ENCODE data around the gene TRIM26. TPM values are rescaled to one million over a fixed set of nuclear protein-coding genes. Genes with fewer than 3 reads are reported as not detected.

TRIM26 gene
- total and polyA plus RNA-seq, 8 donors = 12.1 to 25.8 (median 21.7) TPM

DNA sequence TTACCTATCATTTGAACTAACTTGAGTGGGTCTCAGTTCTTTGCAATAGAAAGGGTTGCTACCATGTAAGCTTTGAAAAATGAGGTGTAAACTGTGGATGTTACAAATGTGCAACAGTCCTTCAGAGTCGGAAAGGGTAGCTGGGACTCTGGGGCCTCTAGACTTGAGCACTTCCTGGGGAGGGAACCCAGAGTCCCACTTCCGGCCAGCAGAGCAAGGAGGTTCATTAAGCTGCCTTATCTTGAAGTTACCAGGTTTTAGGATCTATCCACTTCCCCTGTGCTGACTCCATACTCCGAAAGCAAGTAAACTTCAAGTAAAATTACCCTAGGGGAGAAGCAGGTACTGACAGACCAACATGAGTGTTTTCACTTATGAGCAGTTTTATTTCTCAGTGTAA lies 61.6 kb downstream of the TRIM26 start:
- no peak overlapping the region for H3K27ac ChIP-seq
- DNase-seq (no peak), FAIRE-seq (no peak), ATAC-seq (no peak)
- no peaks in the 10 kb centered on the region for H3K27me3 ChIP-seq
- intact Hi-C loops (cut with DNase I) = no loop called here
- no peaks in the 10 kb centered on the region for H3K36me3 ChIP-seq
- H3K9me3 ChIP-seq = no peaks in the 10 kb centered on the region
- TF ChIP-seq, protein P1, sequence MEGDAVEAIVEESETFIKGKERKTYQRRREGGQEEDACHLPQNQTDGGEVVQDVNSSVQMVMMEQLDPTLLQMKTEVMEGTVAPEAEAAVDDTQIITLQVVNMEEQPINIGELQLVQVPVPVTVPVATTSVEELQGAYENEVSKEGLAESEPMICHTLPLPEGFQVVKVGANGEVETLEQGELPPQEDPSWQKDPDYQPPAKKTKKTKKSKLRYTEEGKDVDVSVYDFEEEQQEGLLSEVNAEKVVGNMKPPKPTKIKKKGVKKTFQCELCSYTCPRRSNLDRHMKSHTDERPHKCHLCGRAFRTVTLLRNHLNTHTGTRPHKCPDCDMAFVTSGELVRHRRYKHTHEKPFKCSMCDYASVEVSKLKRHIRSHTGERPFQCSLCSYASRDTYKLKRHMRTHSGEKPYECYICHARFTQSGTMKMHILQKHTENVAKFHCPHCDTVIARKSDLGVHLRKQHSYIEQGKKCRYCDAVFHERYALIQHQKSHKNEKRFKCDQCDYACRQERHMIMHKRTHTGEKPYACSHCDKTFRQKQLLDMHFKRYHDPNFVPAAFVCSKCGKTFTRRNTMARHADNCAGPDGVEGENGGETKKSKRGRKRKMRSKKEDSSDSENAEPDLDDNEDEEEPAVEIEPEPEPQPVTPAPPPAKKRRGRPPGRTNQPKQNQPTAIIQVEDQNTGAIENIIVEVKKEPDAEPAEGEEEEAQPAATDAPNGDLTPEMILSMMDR (IDR thresholded peaks at IDR 0.05) = no peak
- H3K4me3 ChIP-seq = no peak overlapping the region
- H3K4me1 ChIP-seq = peaks cover 0 to 5% (median 0%) of the 10 kb centered on the region in 3 donors
- 57 to 74% methylated on average over 3 of the region's 3 CpGs for WGBS, 2 donors

DNA sequence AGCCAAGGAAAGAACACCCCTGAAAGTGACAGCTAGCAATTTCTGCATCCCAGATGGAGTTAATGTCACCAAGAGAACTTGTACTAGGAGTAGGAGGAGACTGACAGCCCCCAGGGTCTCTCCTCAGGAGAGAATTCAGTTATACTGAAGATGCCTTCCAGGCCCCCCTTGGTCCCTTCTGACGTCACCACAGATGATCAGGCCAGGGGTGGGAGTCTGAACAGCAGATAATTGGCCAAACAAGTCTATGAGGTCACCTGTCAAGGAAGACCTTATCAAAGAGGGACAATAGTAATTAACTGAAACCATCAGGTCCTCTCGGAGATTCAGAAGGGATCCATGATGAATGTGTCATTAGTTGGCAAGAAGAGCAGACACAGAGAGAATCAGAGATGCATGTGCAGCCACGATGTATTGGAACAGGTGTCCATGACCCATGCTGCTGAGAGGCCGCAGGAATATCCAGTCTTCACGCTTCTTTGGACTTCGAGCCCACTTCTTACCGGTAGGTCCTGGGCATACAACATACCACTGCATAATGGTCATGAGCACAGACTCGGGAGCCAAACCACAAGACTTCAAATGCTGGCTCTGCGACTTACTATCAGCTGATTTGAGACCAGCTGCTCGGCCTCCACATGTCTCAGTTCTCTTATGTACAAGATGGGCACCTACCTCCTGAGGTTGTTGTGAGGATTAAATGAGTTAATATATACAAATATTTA lies 62.4 kb downstream of the TRIM26 start:
- H3K27ac ChIP-seq = no peak overlapping the region
- no peak for FAIRE-seq
- intact Hi-C loops (cut with DNase I) = no loop called here
- no peaks in the 10 kb centered on the region for H3K36me3 ChIP-seq
- no peak for DNase-seq
- no peak overlapping the region for H3K4me3 ChIP-seq
- H3K9me3 ChIP-seq = no peaks in the 10 kb centered on the region
- 71 to 75% methylated on average over 10 of the region's 10 CpGs for WGBS, 2 donors
- no peak for ATAC-seq
- H3K27me3 ChIP-seq = no peaks in the 10 kb centered on the region
- TF ChIP-seq, protein P1 (IDR thresholded peaks at IDR 0.05) = no peak
- H3K4me1 ChIP-seq = peaks cover 0 to 5% (median 0%) of the 10 kb centered on the region in 3 donors

DNA sequence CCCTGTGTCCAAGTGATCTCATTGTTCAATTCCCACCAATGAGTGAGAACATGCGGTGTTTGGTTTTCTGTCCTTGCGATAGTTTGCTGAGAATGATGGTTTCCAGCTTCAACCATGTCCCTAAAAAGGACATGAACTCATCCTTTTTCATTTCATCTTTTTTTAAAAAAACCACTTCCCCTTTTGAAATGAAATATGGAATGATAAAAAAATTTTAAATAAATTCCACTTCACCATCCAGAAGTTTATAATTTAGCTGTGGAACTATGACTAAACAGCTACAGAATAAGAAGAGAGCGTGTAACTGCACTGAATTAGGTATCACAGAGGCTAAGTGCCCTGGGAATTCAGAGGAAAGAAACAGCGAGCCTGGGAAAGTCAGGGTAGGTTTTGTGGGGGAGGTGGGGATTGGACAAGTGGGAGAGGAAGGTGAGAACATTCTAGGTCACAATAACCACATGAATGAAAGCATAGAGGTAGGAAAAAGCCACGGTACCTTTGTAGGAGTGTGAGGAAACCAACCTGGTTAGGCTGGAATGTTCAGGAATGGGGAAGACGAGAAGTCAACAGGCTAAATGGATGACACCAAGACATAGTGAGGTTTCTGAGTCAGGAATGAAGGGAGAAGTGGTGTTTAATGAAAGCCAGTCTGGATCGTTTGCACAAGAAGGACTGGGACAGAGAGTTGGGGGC lies 63.2 kb downstream of the TRIM26 start:
- no peak for FAIRE-seq
- WGBS, 2 donors = 67 to 71% methylated on average over 7 of the region's 7 CpGs
- intact Hi-C loops (cut with DNase I) = no loop called here
- H3K36me3 ChIP-seq = no peaks in the 10 kb centered on the region
- TF ChIP-seq, protein P1 (IDR thresholded peaks at IDR 0.05) = no peak
- no peak for DNase-seq
- no peaks in the 10 kb centered on the region for H3K27me3 ChIP-seq
- no peak overlapping the region for H3K4me3 ChIP-seq
- no peak overlapping the region for H3K27ac ChIP-seq
- no peaks in the 10 kb centered on the region for H3K9me3 ChIP-seq
- H3K4me1 ChIP-seq = peaks cover 0 to 5% (median 0%) of the 10 kb centered on the region in 3 donors
- ATAC-seq = no peak

DNA sequence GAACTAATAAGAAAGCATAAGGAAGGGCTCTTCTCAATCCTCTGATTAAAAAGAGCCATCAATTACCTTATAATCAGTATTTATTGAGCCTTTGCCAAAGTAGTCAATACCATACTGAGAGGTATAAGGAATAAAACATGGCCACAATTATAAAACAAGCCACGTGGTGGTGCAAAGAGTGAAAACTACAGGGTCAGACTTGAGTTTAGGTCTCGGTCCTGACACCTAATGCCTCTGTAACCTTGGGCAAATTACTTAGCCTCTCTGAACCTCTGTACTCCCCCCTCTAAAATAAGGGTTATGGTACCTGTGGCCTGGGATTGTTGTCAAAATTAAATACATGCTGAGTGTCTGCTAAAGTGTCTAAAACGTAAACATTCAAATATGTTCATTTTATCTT lies 64.0 kb downstream of the TRIM26 start:
- Histone ChIP-seq H3K27ac (no peak overlapping the region), H3K36me3 (no peaks in the 10 kb centered on the region), H3K4me3 (no peak overlapping the region), H3K9me3 (no peaks in the 10 kb centered on the region), H3K4me1 (no peaks in the 10 kb centered on the region), H3K27me3 (no peaks in the 10 kb centered on the region)
- TF ChIP-seq, protein P1 (IDR thresholded peaks at IDR 0.05) = no peak
- intact Hi-C loops (cut with DNase I) = no loop called here
- FAIRE-seq (no peak), ATAC-seq (no peak), DNase-seq (no peak)
- 52 to 56% methylated on average over 3 of the region's 3 CpGs for WGBS, 2 donors

DNA sequence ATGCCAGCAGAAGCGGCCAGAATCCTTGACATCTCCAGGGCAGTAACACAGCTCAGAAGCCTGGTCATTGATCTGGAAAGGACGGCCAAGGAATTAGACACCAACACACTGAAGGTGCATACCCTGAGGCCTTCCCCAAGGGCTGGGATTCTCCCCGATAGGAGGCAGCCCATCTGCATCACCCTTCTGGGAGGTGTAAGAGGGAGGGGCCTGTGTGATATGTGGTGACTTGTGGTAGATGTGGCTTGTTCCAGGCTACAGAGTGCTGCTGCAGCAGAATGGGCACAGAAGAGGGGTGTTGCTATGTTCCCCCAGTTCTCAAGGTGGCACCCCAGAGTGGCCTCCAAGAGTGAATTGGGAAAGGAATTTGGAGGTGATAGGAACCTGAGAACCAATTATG lies 66.1 kb downstream of the TRIM26 start:
- H3K4me1 ChIP-seq = no peaks in the 10 kb centered on the region
- DNase-seq (no peak), ATAC-seq (no peak), FAIRE-seq (no peak)
- H3K27ac ChIP-seq = no peak overlapping the region
- TF ChIP-seq, protein P1 (IDR thresholded peaks at IDR 0.05) = no peak
- H3K27me3 ChIP-seq = peaks cover 0 to 4% (median 2%) of the 10 kb centered on the region in 4 donors
- H3K4me3 ChIP-seq = no peak overlapping the region
- H3K9me3 ChIP-seq = no peaks in the 10 kb centered on the region
- no peaks in the 10 kb centered on the region for H3K36me3 ChIP-seq
- intact Hi-C loops (cut with DNase I) = no loop called here
- 64 to 78% methylated on average over 3 of the region's 3 CpGs for WGBS, 2 donors

Data from pancreas (tissue), 10 donors.